GM19238 (cell line): Measurements from ENCODE around the gene ALDH3B2.
"Not testable (repeated sequence)": the region's sequence is repeated elsewhere in the genome, so short reads cannot be mapped to it uniquely, and the experiment has no call there.

ENCODE experiments used
- DNase-seq: peaks from one replicate; pipeline ENCODE4 v3.0.0; 2011; ENCODE audit warnings: low spot score; ENCODE audit not compliant: insufficient read length

The ALDH3B2 gene

GRCh38 chr11:67631411-67631810 is 43.0 kb downstream of the ALDH3B2 start:
- DNase-seq, result no peak

DNA sequence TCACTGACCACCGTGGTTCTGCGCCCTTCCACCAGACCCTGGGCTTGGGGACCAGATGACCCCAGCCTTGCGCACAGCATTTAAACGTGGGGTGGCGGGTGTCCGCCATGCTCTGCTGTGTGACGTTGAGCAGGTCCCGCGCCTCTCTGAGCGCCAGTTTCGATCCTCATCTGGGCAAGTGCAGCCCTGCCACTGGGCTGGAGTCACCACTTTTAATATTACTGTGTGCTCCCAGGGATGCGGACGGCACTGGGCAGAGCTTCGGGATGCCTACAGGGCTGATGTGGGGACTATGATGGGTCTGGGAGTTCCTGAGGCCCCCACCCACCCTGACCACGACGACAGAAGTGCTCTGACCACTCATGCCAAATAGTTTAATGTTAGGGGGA is 43.5 kb downstream of the ALDH3B2 start:
- no peak for DNase-seq

GRCh38 chr11:67630228-67630942 is 44.0 kb downstream of the ALDH3B2 start:
- peak; percentile 96 for DNase-seq

GRCh38 chr11:67629386-67630227 is 44.8 kb downstream of the ALDH3B2 start, which contains the start of gene NUDT8:
NUDT8 (minus strand) TSS chr11:67629937; CDS start chr11:67629911, 26 bp downstream.
- DNase-seq, result peak; percentile 85

DNA sequence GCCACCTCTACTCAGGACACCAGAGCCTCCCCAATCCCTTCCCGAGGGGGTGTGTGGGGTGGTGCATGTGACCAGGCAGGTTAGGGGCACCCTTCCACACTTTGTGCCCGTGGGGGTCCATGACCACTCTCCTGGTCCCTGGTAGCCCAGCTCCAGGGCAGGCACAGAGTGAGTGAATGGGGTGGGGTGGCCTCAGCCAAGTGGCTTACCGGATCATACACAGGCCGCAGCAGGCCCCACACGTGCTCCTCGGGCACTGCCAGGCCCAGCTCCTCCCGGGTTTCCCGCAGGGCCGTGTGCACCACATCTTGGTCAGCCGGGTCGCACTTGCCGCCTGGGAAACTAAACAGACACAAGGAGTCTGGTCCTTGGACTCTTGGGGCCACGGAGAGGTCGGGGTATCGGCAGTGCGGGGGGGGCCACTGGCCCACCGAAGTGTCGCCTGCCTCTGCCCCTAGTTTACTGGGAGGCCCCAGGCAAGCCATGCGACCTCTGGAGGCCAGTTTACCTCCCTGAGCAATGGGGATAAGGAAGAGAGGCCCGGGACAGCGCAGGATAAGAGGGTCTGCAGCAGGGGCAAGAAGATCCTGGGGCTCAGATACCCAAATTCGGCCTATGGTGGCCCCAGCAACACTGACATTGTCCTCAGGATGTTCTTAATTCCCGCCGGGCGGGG is 45.6 kb downstream of the ALDH3B2 start:
- DNase-seq, result no peak

DNA sequence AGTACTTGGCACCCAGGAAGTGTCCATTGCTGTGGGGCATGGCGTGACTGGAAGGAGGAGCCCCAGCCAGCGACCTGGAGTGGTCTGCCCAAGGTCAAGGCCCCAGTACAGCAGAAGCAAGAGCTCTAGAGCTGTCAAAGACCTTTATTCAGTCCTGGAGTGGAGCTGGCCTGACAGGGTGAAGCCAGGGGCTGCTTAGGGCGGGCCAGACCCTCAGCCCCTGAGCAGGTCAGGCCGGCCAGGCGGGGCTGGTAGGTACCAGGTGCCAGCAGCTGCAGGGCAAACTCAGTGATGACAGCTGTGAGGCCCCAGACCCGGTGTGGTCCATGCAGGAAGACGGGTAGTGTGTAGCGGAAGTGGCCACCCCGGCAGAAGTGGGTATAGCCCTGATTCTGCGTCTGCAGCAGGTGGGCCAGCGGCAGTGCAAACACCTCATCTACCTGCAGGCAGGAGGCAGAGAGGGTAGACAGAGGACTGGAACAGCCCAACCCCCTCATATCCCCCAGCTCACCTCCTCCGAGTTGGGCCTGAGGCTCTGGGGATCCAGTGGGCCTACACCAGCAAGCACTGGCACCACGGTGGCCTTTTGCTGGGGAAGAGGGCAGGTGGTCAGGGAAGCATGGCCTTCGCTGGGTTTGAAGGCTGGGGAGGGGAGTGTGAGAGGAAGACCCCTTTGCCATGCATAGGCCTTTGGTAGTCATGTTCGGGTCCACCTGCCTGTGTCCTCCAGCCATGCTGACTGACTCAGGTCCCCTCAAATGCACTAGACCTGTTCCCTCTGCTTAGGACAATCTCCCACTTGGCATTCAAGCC is 46.4 kb downstream of the ALDH3B2 start:
- no peak for DNase-seq

GRCh38 chr11:67627441-67627811 is 47.0 kb downstream of the ALDH3B2 start:
- no peak for DNase-seq

DNA sequence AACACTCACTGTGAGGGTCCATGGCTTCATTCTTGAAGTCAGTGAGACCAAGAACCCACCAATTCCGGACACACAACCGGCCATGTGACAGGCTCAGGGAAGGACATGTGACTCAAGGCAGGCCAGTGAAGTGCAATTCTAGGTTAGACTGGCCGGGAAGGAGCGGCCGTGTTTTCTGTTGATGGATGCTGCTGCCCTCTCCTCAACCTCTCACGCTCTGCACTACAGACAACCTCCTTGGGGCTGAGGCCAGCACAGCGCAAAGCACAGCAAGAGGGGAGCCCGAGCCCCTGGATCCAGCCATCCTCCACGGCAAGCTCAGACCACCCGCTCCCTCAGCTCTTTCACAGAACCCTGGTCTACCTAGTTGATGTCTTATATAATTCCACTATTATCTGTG is 47.5 kb downstream of the ALDH3B2 start:
- no peak for DNase-seq

DNA sequence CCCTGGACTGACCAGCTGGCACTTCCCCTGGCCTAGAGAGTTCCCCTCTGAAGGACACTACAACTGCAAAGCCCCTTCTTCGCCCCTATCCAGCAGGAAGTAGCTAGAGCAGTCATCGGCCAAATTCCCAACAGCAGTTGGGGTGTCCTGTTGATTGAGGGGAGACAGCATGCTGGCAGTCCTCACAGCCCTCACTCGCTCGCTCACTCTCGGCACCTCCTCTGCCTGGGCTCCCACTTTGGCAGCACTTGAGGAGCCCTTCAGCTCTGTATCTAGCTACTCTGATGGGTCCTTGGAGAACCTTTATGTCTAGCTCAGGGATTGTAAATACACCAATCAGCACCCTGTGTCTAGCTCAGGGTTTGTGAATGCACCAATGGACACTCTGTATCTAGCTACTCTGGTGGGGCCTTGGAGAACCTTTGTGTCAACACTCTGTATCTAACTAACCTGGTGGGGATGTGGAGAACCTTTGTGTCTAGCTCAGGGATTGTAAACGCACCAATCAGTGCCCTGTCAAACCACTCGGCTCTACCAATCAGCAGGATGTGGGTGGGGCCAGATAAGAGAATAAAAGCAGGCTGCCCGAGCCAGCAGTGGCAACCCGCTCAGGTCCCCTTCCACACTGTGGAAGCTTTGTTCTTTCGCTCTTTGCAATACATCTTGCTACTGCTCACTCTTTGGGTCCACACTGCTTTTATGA is 48.1 kb downstream of the ALDH3B2 start:
- DNase-seq, result not testable (repeated sequence)

DNA sequence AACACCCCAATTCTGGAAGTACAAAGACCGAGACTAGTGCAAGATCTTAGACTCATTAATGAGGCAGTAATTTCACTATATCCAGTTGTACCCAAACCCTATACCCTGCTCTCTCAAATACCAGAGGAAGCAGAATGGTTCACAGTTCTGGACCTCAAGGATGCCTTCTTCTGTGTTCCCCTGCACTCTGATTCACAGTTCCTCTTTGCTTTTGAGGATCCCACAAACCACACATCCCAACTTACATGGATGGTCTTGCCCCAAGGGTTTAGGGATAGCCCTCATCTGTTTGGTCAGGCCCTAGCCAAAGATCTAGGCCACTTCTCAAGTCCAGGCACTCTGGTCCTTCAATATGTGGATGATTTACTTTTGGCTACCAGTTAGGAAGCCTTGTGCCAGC is 50.6 kb downstream of the ALDH3B2 start:
- not testable (repeated sequence) for DNase-seq

- not testable (repeated sequence) for DNase-seq
These were observed 51.5 kb downstream of the ALDH3B2 start for GRCh38 chr11:67622905-67623304.

DNA sequence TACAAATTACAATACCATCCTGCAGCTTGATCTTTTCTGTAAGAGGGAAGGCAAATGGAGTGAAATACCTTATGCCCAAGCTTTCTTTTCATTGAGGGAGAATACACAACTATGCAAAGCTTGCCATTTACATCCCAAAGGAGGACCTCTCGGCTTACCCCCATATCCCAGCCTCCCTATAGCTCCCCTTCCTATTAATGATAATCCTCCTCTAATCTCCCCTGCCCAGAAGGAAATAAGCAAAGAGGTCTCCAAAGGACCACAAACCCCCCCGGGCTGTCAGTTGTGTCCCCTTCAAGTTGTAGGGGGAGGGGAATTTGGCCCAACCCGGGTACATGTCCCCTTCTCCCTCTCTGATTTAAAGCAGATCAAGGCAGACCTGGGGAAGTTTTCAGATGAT is 52.5 kb downstream of the ALDH3B2 start:
- DNase-seq, result not testable (repeated sequence)

DNA sequence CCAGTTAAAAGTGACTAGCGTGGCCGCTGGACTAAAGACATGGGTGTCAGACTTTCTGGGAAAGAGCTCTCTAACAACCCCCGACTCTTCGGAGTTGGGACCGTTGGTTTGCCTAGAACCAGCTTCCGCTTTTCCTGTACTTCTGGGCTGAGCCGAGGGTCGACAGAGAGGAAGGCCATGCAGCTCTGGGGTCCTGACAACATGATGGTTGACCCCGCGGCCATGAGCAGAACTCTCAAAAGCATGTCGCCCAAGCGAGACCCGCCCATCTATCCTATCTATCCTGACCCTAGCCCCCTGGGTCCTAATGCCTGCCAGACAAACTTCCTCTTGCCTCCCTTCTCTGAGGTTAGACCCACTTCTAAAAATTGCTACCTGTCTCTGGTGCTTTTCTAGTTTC is 53.8 kb downstream of the ALDH3B2 start:
- DNase-seq, result not testable (repeated sequence)

- DNase-seq, result not testable (repeated sequence)
These were observed 54.5 kb downstream of the ALDH3B2 start for GRCh38 chr11:67619683-67620618.

GRCh38 chr11:67618901-67619659 is 55.3 kb downstream of the ALDH3B2 start:
- not testable (repeated sequence) for DNase-seq

- DNase-seq, result no peak
These were observed 57.0 kb downstream of the ALDH3B2 start for GRCh38 chr11:67617243-67617953.

DNA sequence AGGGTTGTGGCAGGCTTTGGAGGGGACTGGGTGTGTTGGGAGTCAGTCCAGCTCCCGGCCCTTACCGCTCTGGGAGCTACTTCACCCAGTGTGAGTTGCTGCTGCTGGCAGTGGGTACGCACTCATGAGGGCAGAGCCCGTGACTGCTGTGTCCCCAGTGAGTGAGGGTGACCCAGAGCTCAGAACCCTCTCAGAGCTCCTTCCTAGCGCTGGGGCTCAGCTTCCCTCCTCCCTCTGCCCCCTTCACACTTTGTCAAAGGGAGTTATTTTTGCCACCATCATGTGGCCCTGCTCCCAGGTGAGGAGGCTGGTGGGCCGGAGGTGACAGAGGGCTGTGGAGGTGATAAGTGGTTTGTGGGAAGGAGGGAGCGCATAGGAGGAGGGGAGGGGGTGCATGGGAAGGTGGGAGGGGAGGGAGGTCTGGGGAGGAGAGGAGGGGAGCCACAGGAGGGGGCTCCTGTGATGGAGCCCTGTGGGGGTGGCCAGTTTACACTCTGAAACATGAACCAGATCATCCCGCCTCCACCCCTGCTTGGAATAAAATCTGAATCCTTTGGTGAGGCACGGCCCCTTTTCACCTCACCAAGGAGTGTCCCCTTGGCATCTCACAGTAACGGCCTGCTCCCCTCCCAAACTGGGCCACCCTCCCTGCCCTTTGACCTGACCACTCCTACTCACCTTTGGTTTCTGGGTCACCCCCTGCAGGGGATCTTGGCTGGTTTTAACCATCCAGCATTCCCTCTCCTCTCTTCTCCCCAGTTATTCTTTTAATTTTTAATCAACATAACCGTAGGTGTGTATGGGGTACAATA is 57.8 kb downstream of the ALDH3B2 start:
- DNase-seq, result no peak
